Erythroblast (primary cell): Measurements from ENCODE around the gene IRAK2.

Source experiments
- GATA1 ChIP-seq: IDR thresholded peaks from 2 replicates; pipeline ENCODE4 v1.6.1; 2011; ENCODE audit warnings: low read depth, mild to moderate bottlenecking, control low read depth, low read length, moderate library complexity
- POLR2A ChIP-seq: IDR thresholded peaks from 2 replicates; pipeline ENCODE4 v1.6.1; 2011; ENCODE audit warnings: mild to moderate bottlenecking, low read length

DNA sequence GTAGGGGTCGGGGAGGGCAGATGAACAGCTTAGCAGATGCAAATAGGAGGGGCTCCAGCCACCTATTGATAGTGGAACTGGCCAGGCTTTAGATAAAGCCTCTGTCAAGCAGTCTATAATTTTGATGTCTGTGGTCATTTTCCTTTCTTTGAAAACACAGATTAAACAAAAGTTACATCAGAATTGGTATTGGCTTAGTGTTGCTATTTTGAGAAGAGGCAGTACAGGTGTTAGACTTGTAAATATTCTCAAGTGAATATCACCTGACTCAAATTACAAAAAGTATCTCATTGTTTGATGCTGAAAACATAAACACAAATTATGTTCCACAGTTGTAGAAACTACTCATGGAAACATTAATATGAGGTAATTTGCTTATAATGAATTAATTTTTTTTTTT lies 109.9 kb downstream of the IRAK2 start:
- TF ChIP-seq POLR2A (no peak), GATA1 (no peak)
